NCI-H2196 treated with DMSO at 0.1 percent for 48 hours (cell line): Measurements from ENCODE around the gene LECT2.

Experiments
- DNase-seq: peaks from one replicate; lab custom pipeline; 2025; ENCODE audit not compliant: unreplicated experiment; lab: John Stamatoyannopoulos, UW

LECT2 gene

DNA sequence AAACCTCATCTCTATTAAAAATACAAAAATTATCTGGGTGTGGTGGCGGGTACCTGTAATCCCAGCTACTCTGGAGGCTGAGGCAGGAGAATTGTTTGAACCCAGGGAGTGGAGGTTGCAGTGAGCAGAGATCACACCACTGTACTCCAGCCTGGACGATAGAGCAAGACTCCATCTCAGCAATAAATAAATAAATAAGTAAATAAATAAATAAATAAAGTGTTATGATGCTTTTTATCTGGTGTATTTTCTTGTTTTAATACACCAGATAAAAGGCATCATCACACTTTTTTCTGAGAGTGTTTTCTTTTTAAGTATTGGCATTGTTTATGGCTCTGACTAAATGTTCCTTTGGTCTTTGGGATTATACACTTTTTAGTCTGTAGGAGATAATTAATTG is 24.2 kb upstream of the LECT2 start:
- DNase-seq, result no peak

GRCh38 chr5:135978212-135978631 is 23.4 kb upstream of the LECT2 start:
- no peak for DNase-seq

- DNase-seq, result no peak
Measured at GRCh38 chr5:135977375-135977928, 22.7 kb upstream of the LECT2 start.

DNA sequence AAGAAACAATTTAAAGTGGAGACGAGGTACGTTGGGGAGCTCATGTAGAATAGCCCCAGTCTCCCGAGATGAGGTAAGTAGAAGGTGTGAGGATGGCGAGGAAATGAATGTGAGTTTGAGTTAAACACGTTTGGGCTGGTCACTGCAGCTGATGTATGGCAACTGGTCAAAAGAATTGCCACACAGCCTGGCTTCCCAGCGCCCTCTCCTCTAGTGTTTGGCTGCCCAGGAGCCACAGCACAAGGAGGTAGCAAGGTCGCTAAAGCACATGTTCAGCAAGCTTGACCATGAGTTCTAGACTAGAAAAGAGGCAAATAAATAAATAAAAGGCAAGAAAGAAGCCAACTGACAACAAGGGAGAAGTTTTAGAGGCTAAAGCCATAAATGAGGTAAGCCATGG is 21.4 kb upstream of the LECT2 start:
- no peak for DNase-seq

GRCh38 chr5:135975122-135975521 is 20.3 kb upstream of the LECT2 start:
- no peak for DNase-seq

GRCh38 chr5:135974021-135974600 is 19.3 kb upstream of the LECT2 start:
- no peak for DNase-seq

DNA sequence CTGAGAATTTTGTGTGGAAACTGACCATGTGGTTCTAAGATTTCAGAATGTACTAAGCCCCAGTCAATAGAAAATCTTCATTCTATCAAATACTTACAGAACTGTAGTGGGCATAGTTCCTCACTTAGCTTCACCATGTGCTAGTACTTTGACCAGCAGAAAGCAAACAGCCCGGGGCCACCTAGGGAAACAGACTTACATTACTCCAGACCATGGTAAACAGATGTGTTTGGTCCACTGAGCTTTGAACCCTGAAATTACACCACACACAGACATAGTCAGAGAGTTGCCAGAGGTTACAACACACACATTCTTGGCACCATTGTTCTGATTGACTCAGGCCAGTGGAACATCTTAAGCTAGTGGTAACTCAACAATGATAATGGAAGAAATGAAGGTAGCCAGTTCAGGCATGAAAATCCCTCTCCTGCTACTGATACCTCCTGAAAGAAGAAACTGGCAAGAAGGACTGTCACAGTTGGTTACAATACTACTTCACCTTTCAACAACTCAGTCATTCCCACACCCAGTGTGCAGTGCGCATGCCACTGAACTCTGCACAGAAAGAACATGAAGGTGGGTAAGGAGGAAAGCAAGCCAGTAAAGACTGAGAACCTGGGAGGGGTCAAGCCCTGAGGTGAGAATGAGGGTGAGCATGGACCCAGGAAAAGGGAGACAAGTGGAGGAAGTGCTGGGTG is 18.7 kb upstream of the LECT2 start:
- no peak for DNase-seq

- no peak for DNase-seq
Measured at GRCh38 chr5:135971701-135972100, 16.9 kb upstream of the LECT2 start.

- DNase-seq, result no peak
Measured at GRCh38 chr5:135966790-135967189, 12.0 kb upstream of the LECT2 start.

DNA sequence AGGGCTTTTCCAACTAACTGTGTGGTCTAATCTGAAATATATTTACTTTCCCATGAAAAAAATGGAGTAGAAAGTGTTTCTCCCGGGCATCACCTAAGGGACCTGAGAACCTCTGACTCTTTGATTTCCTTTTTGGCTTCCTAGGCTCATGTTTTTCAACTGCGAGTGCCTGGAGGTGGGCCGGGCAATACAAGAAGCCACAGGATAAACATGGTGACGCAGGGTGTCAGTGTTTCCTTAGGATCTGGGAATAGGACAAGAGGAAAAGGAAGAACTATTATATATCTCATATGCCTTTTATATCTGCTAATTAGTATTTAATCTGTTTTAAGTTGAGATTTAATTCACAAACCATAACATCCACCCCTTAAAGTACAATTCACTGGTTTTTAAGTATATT is 11.4 kb upstream of the LECT2 start:
- no peak for DNase-seq

- DNase-seq, result no peak
Measured at GRCh38 chr5:135965504-135965903, 10.7 kb upstream of the LECT2 start.

GRCh38 chr5:135964670-135965320 is 10.0 kb upstream of the LECT2 start:
- DNase-seq, result no peak

GRCh38 chr5:135955525-135955924 is 742 bp upstream of the LECT2 start:
- DNase-seq, result no peak

GRCh38 chr5:135953850-135954249 is 933 bp downstream of the LECT2 start:
- no peak for DNase-seq

- DNase-seq, result no peak
Measured at GRCh38 chr5:135952683-135953082, 2.1 kb downstream of the LECT2 start.

DNA sequence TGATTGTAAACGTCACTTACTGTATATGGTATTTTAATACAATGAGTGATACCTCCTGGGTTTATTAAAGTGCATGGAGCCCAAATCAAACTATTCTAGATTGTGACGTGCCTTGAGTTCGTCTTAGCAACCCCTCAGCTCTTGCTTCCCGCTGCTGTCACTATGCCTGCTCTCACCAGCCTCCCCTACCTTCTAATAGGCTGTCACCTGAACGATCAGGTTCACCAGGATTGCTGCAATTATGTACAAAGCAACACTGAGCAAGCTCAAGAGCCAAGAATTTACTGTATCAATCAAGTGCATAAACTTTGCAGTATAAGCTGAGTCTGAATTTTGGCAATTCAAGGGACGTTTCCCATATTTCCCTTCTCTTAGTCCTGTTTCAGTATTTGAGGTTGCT is 3.0 kb downstream of the LECT2 start:
- DNase-seq, result no peak

GRCh38 chr5:135951257-135951656 is 3.5 kb downstream of the LECT2 start:
- DNase-seq, result no peak

GRCh38 chr5:135950611-135951010 is 4.2 kb downstream of the LECT2 start:
- no peak for DNase-seq

DNA sequence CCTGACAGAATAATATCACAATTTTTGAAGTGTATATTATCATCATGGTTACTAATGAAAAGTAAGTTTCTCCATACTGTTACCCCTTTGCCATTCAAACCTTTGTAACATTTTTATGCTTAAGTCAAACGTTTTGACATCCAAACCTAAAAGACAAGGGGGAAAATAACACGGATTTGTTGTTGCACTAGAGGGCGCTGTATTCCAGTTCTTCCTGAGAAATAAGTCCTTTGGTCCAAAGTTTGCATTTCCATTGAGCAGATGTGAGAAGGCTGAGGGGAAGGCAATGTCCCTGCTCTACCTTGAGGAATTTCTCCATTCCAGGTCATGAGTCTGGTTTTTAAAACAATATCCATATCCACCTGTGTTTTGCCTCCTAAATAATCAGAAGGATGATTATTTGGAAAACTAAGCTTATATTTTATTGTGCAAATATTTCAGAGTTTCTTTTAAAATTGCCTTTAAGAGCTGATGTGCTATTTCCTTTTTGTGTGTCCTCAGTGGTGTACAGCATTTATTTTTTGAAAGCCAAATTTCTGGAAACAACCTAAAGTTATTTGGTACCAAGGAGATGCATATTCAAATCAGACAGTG is 9.7 kb downstream of the LECT2 start:
- peak; percentile 69 for DNase-seq

GRCh38 chr5:135944564-135944963 is 10.2 kb downstream of the LECT2 start:
- DNase-seq, result no peak

- no peak for DNase-seq
Measured at GRCh38 chr5:135942202-135942771, 12.5 kb downstream of the LECT2 start.
